Skeletal muscle cell (primary cell): ENCODE data around the gene PAXX.

Source experiments
- DNase-seq: peaks from one replicate; pipeline ENCODE4 v3.0.0-alpha.2; 2010; ENCODE audit warnings: low read depth
- H3K4me3 ChIP-seq: 2 replicates; pipeline ENCODE4 v1.5.1; 2011; ENCODE audit warnings: low read depth, mild to moderate bottlenecking, control low read depth, low read length, moderate library complexity

PAXX gene

DNA sequence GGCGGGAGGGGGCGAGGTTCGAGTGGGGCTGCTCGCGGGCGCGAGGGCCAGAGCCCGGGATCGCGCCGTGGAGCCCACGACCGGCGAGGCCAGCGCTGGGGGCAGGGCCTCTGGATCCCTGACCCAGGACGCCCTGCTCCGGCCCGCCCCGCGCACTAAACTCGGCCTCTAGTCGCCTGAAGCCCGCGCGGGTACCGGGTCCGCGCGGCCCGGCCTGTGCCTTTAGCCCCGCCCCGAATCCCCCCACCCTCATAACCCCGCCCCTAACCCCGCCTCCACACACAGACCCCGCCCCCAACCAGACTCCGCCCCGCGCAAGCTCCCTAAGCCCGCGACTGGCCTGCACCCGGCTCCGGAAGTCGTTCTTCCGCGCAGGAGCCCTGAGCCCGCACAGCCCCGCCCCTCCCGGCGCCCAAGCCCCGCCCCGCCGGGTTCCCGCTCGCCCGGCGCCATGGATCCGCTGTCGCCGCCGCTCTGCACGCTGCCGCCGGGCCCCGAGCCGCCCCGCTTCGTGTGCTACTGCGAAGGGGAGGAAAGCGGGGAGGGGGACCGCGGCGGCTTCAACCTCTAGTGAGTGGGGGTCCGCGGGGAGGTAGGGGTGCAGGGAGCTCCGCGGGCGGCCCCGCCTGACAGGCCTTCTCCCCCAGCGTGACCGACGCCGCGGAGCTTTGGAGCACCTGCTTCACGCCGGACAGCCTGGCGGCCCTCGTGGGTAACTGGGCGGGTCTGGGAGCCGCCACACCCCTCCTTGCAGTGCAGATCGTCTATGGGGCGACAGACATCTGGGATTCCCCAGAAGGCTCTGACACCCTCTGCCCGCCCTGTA, at the start of gene PAXX:
Gene PAXX (plus strand): TSS at position 430 of the 826 bp plus-strand sequence. CDS start 22 bp downstream, at position 452.
- DNase-seq, result peak; percentile 51
- H3K4me3 ChIP-seq, result peak within 1 kb of the TSS; percentile 75

- H3K4me3 ChIP-seq, result peak overlapping the region; percentile 87
- no peak for DNase-seq
These were observed 49.4 kb upstream of the PAXX start for GRCh38 chr9:136942881-136943230.

- no peak for DNase-seq
- peak overlapping the region; percentile 87 for H3K4me3 ChIP-seq
These were observed 48.7 kb upstream of the PAXX start for GRCh38 chr9:136943291-136944211.

- peak overlapping the region; percentile 87 for H3K4me3 ChIP-seq
- DNase-seq, result no peak
These were observed 48.1 kb upstream of the PAXX start for GRCh38 chr9:136944212-136944518.

GRCh38 chr9:136944519-136945332, 47.5 kb upstream of the PAXX start, which contains the start of the genes C8G and FBXW5:
C8G (plus strand) TSS chr9:136945243; CDS start chr9:136945321, 78 bp downstream.
FBXW5 (minus strand) TSS chr9:136944738; CDS start chr9:136944083, 655 bp downstream.
- peak; percentile 70 for DNase-seq
- H3K4me3 ChIP-seq, result peak within 1 kb of the TSS; percentile 87

- H3K4me3 ChIP-seq, result no peak overlapping the region
- no peak for DNase-seq
These were observed 46.6 kb upstream of the PAXX start for GRCh38 chr9:136945333-136946227.

GRCh38 chr9:136946228-136947027, 45.8 kb upstream of the PAXX start:
- no peak overlapping the region for H3K4me3 ChIP-seq
- DNase-seq, result no peak

DNA sequence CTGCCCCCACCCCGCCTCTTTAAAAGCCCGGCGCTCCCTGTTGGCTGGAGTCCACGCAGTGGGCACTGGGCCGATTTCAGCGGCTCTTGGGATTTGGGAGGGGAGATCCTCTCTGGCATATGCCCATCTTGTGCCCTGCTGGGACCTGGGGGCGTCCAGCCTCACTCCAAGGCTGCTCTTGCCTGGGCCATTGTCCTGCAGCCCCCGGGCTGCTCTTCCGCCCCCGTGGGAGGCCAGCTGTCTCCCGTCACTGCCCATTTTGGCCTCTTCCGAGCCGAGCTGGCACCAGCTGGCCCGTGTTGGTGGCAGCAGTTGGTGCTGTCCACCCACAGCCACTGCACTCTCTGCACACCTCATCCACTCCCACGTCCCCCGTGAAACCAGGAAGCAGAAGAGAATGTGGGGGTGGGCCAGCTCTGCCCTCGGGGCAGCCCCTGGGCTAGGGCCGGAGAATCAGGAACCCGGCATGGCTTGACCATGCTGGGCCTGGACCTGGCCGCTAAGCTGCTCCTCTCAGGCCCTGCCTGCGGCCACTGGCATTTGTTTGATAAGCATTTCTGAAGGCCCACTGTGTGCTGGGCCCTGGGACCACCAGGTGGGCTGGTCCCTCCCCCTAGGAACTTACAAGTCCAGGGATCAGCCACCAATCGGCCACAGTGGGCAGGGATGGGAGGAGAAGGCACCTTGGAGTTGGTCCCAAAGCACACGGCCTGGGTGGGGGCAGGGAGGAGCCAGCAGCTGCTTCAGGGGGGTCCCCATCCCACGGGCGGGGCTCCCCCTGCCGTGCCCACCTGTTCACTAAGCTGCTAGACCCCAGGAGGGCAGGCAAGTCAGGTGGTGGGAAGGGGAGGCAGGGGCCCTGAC, 45.0 kb upstream of the PAXX start:
- no peak overlapping the region for H3K4me3 ChIP-seq

DNA sequence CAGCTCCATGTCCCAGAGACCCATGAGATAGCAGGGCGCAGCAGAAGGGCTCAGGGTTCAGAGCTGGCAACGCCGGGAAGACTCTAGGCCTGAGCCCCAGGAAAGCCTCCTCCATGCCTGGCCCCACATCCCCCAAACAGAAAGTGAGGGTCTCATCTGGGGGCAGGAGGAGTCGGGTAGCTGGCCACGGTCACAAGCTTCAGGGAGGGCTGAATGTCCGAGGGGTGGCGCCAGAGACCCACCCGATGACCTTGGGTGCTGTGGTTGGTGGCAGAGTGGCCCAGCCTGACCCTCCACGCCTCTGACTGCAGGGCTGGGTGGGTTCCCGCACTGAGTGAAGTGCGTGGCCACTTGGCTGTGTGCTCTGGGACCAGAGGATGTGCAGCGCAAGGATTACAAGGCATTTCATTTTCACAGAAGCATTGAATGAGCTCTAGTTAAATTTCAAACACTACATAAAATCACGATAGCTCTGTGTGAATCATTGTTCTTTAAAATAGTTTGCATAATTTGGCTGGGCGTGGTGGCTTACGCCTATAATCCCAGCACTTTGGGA, 44.2 kb upstream of the PAXX start:
- H3K4me3 ChIP-seq, result no peak overlapping the region

More for the DNA sequence above, 45.0 kb upstream of the PAXX start:
- DNase-seq, result no peak

DNA sequence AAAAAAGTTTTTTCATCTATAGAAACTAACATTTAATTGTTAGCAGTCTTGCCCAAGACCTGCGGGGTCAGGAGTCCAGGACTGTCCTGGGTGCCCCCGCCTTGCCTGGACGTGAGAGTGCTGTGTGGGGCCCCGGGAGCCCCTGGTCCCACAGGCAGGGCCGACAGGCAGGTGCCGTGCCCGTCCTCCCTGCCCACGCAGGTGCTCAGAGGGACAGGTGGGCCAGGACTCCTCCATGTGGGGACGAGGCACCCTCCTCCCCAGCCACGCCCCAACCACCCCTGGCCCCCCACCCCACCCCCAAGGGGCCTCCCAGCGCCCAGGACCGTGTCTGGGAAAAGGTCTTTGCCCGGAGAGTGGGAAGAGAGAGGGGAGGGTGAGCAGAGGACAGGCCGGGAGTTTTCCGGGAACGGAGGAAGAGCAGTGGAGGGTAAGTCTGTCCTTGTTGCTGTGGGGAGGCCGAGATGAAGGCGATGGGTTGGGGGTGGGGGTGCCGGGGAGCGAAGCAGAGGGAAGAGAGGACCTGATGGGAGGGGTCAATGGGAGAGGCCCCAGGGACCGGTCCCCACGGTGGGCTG, 42.9 kb upstream of the PAXX start:
- H3K4me3 ChIP-seq, result peak overlapping the region; percentile 51
- no peak for DNase-seq

More for the DNA sequence above, 44.2 kb upstream of the PAXX start:
- DNase-seq, result no peak

- peak overlapping the region; percentile 51 for H3K4me3 ChIP-seq
- peak; percentile 15 for DNase-seq
These were observed 42.2 kb upstream of the PAXX start for GRCh38 chr9:136949817-136950655.

- H3K4me3 ChIP-seq, result no peak overlapping the region
- no peak for DNase-seq
These were observed 41.5 kb upstream of the PAXX start for GRCh38 chr9:136950656-136951276.

GRCh38 chr9:136951541-136952320, 40.5 kb upstream of the PAXX start, which contains the start of gene LCN12:
LCN12 (plus strand) TSS chr9:136952273; CDS start chr9:136952328, 55 bp downstream.
- DNase-seq, result no peak
- H3K4me3 ChIP-seq, result no peak within 1 kb of the TSS

DNA sequence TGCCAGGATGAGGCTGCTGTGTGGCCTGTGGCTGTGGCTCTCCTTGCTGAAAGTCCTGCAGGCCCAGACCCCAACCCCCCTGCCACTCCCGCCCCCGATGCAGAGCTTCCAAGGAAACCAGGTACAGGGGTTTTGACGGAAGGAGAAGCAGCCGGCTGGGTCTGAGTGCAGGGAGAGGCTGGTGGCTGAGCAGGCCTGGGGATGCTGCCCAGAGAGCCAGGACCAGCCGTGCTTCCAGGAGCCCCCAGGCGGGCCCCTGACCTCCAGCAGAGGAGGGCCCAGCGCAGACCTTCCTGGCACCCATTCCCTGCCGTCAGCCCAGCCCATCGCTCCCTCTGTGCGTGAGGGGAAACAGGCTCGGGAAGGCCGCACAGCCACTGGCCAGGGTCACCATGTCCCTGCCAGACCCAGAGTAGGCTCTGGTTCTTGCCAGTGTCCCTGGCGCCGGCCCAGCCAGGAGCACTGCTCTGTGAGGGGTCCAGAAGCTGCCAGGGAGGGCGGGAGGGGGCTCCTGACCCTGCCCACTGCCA, 39.8 kb upstream of the PAXX start:
- H3K4me3 ChIP-seq, result no peak overlapping the region
- DNase-seq, result no peak
